ENCODE data around the gene METTL1. TPM values are rescaled to one million over a fixed set of nuclear protein-coding genes. Genes with fewer than 3 reads are reported as not detected.
A peak's percentile ranks its signal among the peaks of the same experiment; 100 is the strongest.

METTL1 gene
- total and polyA plus RNA-seq, 4 donors = 2.8 to 11.2 (median 7.1) TPM

DNA sequence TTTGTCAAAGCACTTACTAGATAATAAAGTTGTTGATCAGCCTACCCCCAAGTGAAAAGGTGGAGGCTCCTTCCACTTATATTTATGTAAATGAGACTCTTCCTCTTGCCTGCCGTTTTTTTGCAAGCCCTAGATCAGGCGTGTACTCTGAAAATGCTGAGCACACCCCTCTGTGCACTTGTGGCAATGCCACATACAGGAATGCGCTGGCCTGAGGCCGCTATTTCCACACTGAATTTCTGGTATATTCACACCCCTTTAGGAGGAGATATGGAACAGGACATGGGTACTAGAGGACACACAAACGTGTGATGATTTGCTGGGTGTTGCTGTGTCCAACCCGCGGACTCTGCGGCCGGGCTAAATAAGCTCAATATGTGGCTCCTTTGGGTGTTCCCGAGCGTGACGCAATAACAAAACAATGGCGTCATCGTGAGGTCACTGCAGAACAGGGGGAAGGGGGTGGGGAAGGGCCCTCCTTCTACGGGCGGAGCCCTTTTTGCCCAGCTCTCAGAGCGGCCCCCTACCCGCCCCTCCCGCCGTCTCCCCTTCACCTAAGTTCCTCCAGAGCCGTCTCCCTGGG, 27.6 kb downstream of the METTL1 start:
- 13% methylated on average over 21 of the region's 21 CpGs for WGBS
- H3K36me3 ChIP-seq (ENCODE audit: control insufficient read depth in 4 of 4, insufficient read depth in 3 of 4, low read depth in 1 of 4, low read length in 3 of 4) = peaks cover 4 to 21% (median 13%) of the 10 kb centered on the region in 4 donors
- H3K27me3 ChIP-seq (ENCODE audit: control insufficient read depth in 4 of 4, insufficient read depth in 4 of 4, low read length in 3 of 4) = no peaks in the 10 kb centered on the region
- H3K9me3 ChIP-seq (ENCODE audit: control insufficient read depth in 4 of 4, low read length in 3 of 4) = no peaks in the 10 kb centered on the region
- peak overlapping the region; percentile 77 to 85 for H3K27ac ChIP-seq (ENCODE audit: low read depth in 1 of 2, low read length in 2 of 2)
- TF ChIP-seq, protein P1, sequence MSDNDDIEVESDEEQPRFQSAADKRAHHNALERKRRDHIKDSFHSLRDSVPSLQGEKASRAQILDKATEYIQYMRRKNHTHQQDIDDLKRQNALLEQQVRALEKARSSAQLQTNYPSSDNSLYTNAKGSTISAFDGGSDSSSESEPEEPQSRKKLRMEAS (IDR thresholded peaks at IDR 0.05) = no peak
- peak in 1 of 2 donors; percentile 5 for TF ChIP-seq EGR1 (IDR thresholded peaks at IDR 0.05; ENCODE audit: low read depth in 2 of 2)
- peak overlapping the region; percentile 62 to 82 (median 65) for H3K4me3 ChIP-seq (ENCODE audit: low read depth in 1 of 3, low read length in 3 of 3)
- H3K9ac ChIP-seq (ENCODE audit: low read depth in 1 of 2, low read length in 2 of 2) = peak overlapping the region in 1 of 2 donors; percentile 28
- DNase-seq (ENCODE audit: low spot score) = peak; percentile 70
- peaks cover 3 to 12% (median 6%) of the 10 kb centered on the region in 4 donors for H3K4me1 ChIP-seq (ENCODE audit: control insufficient read depth in 4 of 4, insufficient read depth in 4 of 4, low read length in 3 of 4)

DNA sequence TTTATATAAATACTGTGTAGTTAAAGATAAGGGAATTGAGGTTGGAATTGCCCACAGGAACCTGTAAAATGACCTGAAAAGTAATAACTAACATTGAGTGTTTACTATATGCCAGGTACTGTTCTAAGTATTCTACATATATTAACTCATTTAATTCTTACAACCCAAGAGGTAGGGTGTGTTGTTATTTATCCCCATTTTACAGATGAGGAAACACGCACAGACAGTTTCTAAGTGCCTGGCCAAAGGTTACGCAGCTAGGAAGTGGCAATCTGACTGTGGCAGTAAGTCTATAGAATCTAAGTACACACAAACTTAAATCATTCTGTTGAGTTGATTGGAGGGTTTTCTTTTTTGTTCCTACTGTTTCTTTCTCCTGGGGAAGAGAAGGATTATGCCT, 28.1 kb downstream of the METTL1 start:
- Histone ChIP-seq H3K27ac (ENCODE audit: low read depth in 1 of 2, low read length in 2 of 2) (no peak overlapping the region), H3K9me3 (ENCODE audit: control insufficient read depth in 4 of 4, low read length in 3 of 4) (no peaks in the 10 kb centered on the region), H3K9ac (ENCODE audit: low read depth in 1 of 2, low read length in 2 of 2) (no peak overlapping the region), H3K4me1 (ENCODE audit: control insufficient read depth in 4 of 4, insufficient read depth in 4 of 4, low read length in 3 of 4) (peaks cover 3 to 16% (median 6%) of the 10 kb centered on the region in 4 donors), H3K4me3 (ENCODE audit: low read depth in 1 of 3, low read length in 3 of 3) (no peak overlapping the region), H3K36me3 (ENCODE audit: control insufficient read depth in 4 of 4, insufficient read depth in 3 of 4, low read depth in 1 of 4, low read length in 3 of 4) (peaks cover 2 to 15% (median 8%) of the 10 kb centered on the region in 4 donors), H3K27me3 (ENCODE audit: control insufficient read depth in 4 of 4, insufficient read depth in 4 of 4, low read length in 3 of 4) (peaks cover 0 to 4% (median 0%) of the 10 kb centered on the region in 4 donors)
- no peak for TF ChIP-seq RAD21 (IDR thresholded peaks at IDR 0.05)
- TF ChIP-seq NR2F2 (IDR thresholded peaks at IDR 0.05) = no peak
- TF ChIP-seq HNF4G (IDR thresholded peaks at IDR 0.05) = no peak
- no peak for TF ChIP-seq FOXA2 (IDR thresholded peaks at IDR 0.05)
- TF ChIP-seq RXRA (IDR thresholded peaks at IDR 0.05) = no peak
- TF ChIP-seq, protein P1 (IDR thresholded peaks at IDR 0.05) = no peak
- TF ChIP-seq, protein P2, sequence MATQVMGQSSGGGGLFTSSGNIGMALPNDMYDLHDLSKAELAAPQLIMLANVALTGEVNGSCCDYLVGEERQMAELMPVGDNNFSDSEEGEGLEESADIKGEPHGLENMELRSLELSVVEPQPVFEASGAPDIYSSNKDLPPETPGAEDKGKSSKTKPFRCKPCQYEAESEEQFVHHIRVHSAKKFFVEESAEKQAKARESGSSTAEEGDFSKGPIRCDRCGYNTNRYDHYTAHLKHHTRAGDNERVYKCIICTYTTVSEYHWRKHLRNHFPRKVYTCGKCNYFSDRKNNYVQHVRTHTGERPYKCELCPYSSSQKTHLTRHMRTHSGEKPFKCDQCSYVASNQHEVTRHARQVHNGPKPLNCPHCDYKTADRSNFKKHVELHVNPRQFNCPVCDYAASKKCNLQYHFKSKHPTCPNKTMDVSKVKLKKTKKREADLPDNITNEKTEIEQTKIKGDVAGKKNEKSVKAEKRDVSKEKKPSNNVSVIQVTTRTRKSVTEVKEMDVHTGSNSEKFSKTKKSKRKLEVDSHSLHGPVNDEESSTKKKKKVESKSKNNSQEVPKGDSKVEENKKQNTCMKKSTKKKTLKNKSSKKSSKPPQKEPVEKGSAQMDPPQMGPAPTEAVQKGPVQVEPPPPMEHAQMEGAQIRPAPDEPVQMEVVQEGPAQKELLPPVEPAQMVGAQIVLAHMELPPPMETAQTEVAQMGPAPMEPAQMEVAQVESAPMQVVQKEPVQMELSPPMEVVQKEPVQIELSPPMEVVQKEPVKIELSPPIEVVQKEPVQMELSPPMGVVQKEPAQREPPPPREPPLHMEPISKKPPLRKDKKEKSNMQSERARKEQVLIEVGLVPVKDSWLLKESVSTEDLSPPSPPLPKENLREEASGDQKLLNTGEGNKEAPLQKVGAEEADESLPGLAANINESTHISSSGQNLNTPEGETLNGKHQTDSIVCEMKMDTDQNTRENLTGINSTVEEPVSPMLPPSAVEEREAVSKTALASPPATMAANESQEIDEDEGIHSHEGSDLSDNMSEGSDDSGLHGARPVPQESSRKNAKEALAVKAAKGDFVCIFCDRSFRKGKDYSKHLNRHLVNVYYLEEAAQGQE (IDR thresholded peaks at IDR 0.05) = no peak
- TF ChIP-seq EGR1 (IDR thresholded peaks at IDR 0.05; ENCODE audit: low read depth in 2 of 2) = no peak
- TF ChIP-seq FOXA1 (IDR thresholded peaks at IDR 0.05) = no peak
- no peak for TF ChIP-seq SP1 (IDR thresholded peaks at IDR 0.05)
- TF ChIP-seq GABPA (IDR thresholded peaks at IDR 0.05 in 1 of 2, conservative IDR thresholded peaks at IDR 0.05 in 1 of 2) = no peak
- TF ChIP-seq, protein P3, sequence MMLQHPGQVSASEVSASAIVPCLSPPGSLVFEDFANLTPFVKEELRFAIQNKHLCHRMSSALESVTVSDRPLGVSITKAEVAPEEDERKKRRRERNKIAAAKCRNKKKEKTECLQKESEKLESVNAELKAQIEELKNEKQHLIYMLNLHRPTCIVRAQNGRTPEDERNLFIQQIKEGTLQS (IDR thresholded peaks at IDR 0.05) = no peak
- no peak for TF ChIP-seq YY1 (IDR thresholded peaks at IDR 0.05)
- no peak for TF ChIP-seq JUND (IDR thresholded peaks at IDR 0.05)
- no peak for DNase-seq (ENCODE audit: low spot score)
- WGBS = 87% methylated on average over 2 of the region's 2 CpGs
